HuH-7.5 (cell line): Measurements from ENCODE around the gene GABPB1.

Experiments used
- DNase-seq: peaks from one replicate; pipeline ENCODE4 v3.0.0; 2011; ENCODE audit warnings: low spot score

Gene GABPB1

DNA sequence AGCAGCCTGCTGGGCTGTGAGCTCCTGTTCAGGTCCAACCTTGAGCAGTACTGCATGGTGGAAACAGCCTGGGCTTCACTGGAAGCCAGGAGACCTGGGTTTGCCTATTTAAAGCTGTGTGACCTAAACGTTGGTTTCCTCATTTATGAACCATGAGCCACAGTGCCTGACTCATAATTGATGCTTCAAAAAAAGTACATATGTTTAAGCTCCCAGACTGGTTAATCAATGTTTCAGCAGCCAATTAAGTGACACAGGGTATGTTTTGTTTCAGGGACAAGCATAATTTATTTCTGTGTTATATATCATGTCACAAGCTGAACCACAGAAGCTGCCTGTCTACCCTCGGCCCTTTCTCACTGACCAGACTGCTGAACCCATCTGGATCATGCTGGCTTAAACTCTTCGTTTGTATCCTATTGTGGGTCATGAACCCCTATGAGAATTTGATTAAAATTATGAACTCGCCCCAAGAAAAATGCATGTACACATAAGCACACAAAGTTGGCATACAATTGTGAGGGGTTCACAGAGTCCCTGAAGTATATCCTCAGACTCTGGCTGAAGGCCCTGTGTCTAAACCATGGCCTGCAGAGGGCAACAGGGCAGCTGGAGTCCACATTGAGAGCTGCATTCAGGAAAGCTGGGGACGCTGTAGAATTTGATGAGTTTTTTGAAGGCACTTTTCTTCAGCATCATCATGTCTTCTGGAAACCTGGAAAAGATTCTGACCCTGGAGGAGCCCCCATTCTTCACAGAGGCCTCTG, 113.1 kb downstream of the GABPB1 start:
- DNase-seq, result no peak

GRCh38 chr15:50238255-50238654, 116.7 kb downstream of the GABPB1 start:
- DNase-seq, result no peak

DNA sequence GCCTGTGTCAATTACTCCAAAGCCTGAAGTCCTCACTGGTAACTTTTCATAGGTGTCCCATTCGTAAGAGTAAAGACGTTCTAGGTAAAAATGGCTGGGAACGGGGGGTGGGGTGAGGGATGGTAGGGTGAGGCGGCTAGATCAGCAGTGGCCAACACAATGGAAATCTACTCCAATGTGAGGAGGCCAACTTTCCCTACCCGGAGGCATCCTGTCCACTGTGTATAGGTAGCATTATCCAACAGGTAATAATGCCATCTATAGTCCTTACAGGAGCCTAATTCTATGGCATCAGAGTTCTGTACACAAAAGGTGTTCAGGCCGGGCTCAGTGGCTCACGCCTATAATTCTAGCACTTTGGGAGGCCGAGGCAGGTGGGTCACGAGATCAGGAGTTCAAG, 118.6 kb downstream of the GABPB1 start:
- no peak for DNase-seq

GRCh38 chr15:50235794-50236193, 119.2 kb downstream of the GABPB1 start:
- DNase-seq, result no peak

- DNase-seq, result no peak
Measured at GRCh38 chr15:50234764-50235163, 120.2 kb downstream of the GABPB1 start.

GRCh38 chr15:50233192-50233736, 121.7 kb downstream of the GABPB1 start:
- no peak for DNase-seq

DNA sequence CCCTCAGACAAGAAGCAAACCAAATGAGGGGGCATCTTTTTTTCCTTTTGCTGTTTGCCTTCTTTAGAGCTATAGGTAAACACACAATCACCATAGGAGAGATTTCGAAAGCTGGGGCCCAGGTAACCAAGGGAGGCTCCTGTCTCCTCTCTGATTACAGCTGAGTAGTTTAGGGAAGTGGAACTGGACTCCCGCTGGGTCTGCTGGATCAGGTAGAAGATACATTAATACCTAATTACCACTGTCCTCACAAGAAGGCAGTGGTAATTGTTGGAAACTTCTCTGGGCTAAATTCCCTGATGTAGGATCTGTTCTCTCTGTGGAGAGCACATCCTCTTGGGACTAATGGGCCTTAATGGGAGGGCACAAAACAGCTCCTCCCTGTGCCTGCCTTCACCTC, 122.2 kb downstream of the GABPB1 start:
- DNase-seq, result no peak

DNA sequence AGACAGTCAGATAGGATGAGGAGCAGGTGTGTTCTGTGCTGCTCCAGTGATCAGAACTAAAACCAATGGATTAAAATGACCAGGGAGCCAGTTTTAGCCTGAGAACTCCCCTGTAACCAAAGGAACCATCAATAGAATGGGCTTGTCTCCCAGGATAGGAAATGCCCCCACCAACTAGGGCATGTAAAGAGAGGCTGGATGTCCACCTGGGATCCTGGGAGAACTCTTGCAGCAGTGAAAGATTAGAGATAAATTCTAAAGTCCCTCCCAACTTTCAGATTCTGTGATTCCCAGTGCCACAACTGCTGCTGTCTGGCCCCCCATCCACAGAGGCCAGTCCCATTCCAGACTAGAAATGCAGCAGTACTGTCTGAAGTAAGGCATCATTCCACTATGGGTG, 123.2 kb downstream of the GABPB1 start:
- DNase-seq, result no peak

DNA sequence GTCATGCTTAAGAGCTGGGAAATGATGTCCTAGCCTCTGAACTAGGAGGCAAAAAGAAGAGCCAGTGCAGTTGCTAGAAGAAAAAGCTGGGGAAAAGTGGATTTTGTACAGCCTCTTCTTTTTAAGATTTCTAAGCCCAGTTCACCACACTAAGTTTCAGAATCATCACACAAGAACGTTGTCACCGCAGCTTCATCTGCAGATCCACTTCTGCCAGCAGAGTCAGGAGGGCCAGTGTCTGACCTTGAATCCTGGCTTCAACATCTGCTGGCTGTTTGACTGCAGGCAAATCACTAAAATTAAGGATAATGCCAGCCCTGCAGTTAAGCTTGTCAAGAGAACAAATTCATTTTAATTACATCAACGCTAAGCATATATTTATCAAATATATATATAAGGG, 125.7 kb downstream of the GABPB1 start:
- no peak for DNase-seq

- DNase-seq, result no peak
Measured at GRCh38 chr15:50228866-50229265, 126.1 kb downstream of the GABPB1 start.

DNA sequence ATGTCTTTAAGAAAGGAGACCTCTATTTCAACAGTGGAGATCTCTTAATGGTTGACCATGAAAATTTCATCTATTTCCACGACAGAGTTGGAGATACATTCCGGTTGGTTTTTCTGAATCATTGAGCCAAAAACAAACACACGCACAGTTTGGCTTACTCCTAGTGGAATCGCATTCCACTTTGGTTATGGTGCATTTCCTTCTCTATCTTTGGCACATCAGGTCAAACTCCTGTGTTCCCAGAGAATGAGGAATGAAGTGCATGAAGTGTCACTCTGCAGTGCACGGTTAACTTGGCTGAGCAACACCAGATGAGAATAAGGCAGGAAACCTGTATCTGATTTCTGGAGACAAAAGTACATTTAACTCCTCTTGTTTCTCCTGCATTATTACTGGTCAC, 127.9 kb downstream of the GABPB1 start:
- no peak for DNase-seq

- no peak for DNase-seq
Measured at GRCh38 chr15:50225938-50226337, 129.1 kb downstream of the GABPB1 start.
